ENCODE results near the gene AATK. TPM values are rescaled to one million over a fixed set of nuclear protein-coding genes. Genes with fewer than 3 reads are reported as not detected.

Gene AATK
- total and polyA plus RNA-seq, 9 of the 15 experiments (the other 6 are each of a cell fraction or from before 2014, with no cell fraction given), result 0.11 to 0.55 (median 0.38) TPM; not detected in 5

- intact Hi-C loops (cut with micrococcal nuclease), result no loop called here
Observed at GRCh38 chr17:81206657-81207056, 40.6 kb upstream of the AATK start.

GRCh38 chr17:81206166-81206565 is 40.1 kb upstream of the AATK start:
- no peak for ATAC-seq
- Histone ChIP-seq H3K9me3 (replicated peaks; ENCODE audit: control insufficient read depth, insufficient read depth, low read depth, low read length) (no peaks in the 10 kb centered on the region), H3K9me1 (ENCODE audit: control insufficient read depth, insufficient read depth, low read length) (no peaks in the 10 kb centered on the region), H3K36me3 (ENCODE audit: control insufficient read depth, insufficient read depth, low read length) (0 out of 3 replicates have a peak, but pooled peaks cover 3% of the 10 kb centered on the region), H3K27ac (ENCODE audit: extremely low read depth, low read depth, low read length) (no peak overlapping the region), H4K20me1 (replicated peaks; ENCODE audit: control insufficient read depth, insufficient read depth, low read length) (no peaks in the 10 kb centered on the region), H3K9ac (ENCODE audit: insufficient read depth in 1 of 2, low read depth in 2 of 2, low read length in 2 of 2) (no peak overlapping the region), H2AFZ (ENCODE audit: low read depth, low read length) (no peak overlapping the region), H3K4me3 (no peak overlapping the region), H3K4me1 (replicated peaks in 1 of 2; ENCODE audit: control insufficient read depth in 2 of 2, insufficient read depth in 2 of 2, low read length in 2 of 2) (peaks cover 0 to 17% of the 10 kb centered on the region in 2 experiments; a peak in 3 of 5 replicates), H3K79me2 (ENCODE audit: control insufficient read depth, insufficient read depth, low read length) (no peaks in the 10 kb centered on the region), H3K27me3 (ENCODE audit: control insufficient read depth in 2 of 2, insufficient read depth in 2 of 2, low read length in 2 of 2) (no peaks in the 10 kb centered on the region), H3K4me2 (ENCODE audit: insufficient read depth, low read length) (no peak overlapping the region)
- FAIRE-seq, result no peak
- ChIA-PET CTCF (ENCODE audit: low intra/inter-chr PET ratio) (no interaction called here), POLR2A (no interaction called here)
- in situ Hi-C loops (cut with MboI), result no loop called here
- intact Hi-C loops (cut with micrococcal nuclease), result no loop called here
- WGBS (ENCODE audit: insufficient coverage, low coverage, missing lambda C conversion rate), result 81% methylated on average over 4 of the region's 4 CpGs
- BruUV-seq (replicated peaks), result no TSS peak
- DNase-seq (ENCODE audit: extremely low read depth in 1 of 4, low spot score in 3 of 4), result no peak
- TF ChIP-seq THAP7 (CRISPR knock-in tag; IDR thresholded peaks at IDR 0.05) (no peak), MXI1 (IDR thresholded peaks at IDR 0.05; ENCODE audit: low read depth, low read length) (no peak), TRIM25 (IDR thresholded peaks at IDR 0.05; ENCODE audit: borderline replicate concordance) (no peak), CEBPZ (IDR thresholded peaks at IDR 0.05; ENCODE audit: borderline replicate concordance, low read depth, low read length) (no peak), KDM4B (IDR thresholded peaks at IDR 0.05; ENCODE audit: borderline replicate concordance in 2 of 2, low read depth in 1 of 2) (no peak), NR1H2 (CRISPR knock-in tag; IDR thresholded peaks at IDR 0.05) (no peak), POU5F1 (IDR thresholded peaks at IDR 0.05; ENCODE audit: borderline replicate concordance, low read depth, low read length, partially characterized antibody) (no peak), GATAD2B (IDR thresholded peaks at IDR 0.05; ENCODE audit: borderline replicate concordance) (no peak)

More at GRCh38 chr17:81206657-81207056, 40.6 kb upstream of the AATK start:
- H3K36me3 ChIP-seq (ENCODE audit: control insufficient read depth, insufficient read depth, low read length), result 0 out of 3 replicates have a peak, but pooled peaks cover 3% of the 10 kb centered on the region
- no peak for ATAC-seq
- CTCF ChIA-PET (ENCODE audit: low intra/inter-chr PET ratio), result interaction anchor here (0.7 kb wide), 1 partner anchor 19 kb away, joined by 4 read pairs; no protein-coding TSS in a partner anchor
- no peaks in the 10 kb centered on the region for H3K79me2 ChIP-seq (ENCODE audit: control insufficient read depth, insufficient read depth, low read length)
- no peak for FAIRE-seq
- no peak overlapping the region for H3K4me3 ChIP-seq
- no peak overlapping the region for H3K9ac ChIP-seq (ENCODE audit: insufficient read depth in 1 of 2, low read depth in 2 of 2, low read length in 2 of 2)
- H3K4me2 ChIP-seq (ENCODE audit: insufficient read depth, low read length), result no peak overlapping the region
- TF ChIP-seq HDAC2 (IDR thresholded peaks at IDR 0.05), result no peak
- H3K9me3 ChIP-seq (replicated peaks; ENCODE audit: control insufficient read depth, insufficient read depth, low read depth, low read length), result no peaks in the 10 kb centered on the region
- H3K4me1 ChIP-seq (replicated peaks in 1 of 2; ENCODE audit: control insufficient read depth in 2 of 2, insufficient read depth in 2 of 2, low read length in 2 of 2), result peaks cover 0 to 16% of the 10 kb centered on the region in 2 experiments; a peak in 2 of 5 replicates
- no peak for DNase-seq (ENCODE audit: extremely low read depth in 1 of 4, low spot score in 3 of 4)
- H3K27ac ChIP-seq (ENCODE audit: extremely low read depth, low read depth, low read length), result no peak overlapping the region
- no TSS peak for BruUV-seq (replicated peaks)
- no peak overlapping the region for H2AFZ ChIP-seq (ENCODE audit: low read depth, low read length)
- no peaks in the 10 kb centered on the region for H3K27me3 ChIP-seq (ENCODE audit: control insufficient read depth in 2 of 2, insufficient read depth in 2 of 2, low read length in 2 of 2)
- 87% methylated on average over 9 of the region's 12 CpGs for WGBS (ENCODE audit: insufficient coverage, low coverage, missing lambda C conversion rate)
- POLR2A ChIA-PET, result interaction anchor here (0.6 kb wide), 1 partner anchor 35 kb away, joined by 3 read pairs; no protein-coding TSS in a partner anchor
- in situ Hi-C loops (cut with MboI), result no loop called here
- H3K9me1 ChIP-seq (ENCODE audit: control insufficient read depth, insufficient read depth, low read length), result no peaks in the 10 kb centered on the region
- no peaks in the 10 kb centered on the region for H4K20me1 ChIP-seq (replicated peaks; ENCODE audit: control insufficient read depth, insufficient read depth, low read length)
